EH (cell line): Measurements from ENCODE around the gene NUDT7.

Source experiments
- DNase-seq: peaks from one replicate; pipeline ENCODE4 v3.0.0-alpha.2; 2015; ENCODE audit warnings: low read depth

Gene NUDT7

DNA sequence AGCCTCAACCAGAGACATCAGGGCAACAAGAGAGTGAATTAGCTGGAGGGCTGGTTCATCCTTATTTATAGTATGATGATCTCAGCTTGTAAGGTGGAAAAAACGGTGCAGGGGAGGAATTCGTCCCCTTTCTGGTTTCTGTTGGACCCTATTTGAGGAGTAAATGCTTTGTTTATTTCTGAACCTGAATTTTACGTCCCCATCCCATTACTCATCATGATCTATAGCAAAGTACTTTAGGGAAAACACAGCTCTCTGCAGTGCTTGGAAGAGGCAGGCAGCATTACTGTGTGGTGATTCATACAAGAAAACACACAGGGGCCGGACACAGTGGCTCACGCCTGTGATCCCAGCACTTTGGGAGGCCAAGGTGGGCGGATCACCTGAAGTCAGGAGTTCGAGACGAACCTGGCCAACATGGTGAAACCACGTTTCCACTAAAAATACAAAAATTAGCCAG lies 58.1 kb downstream of the NUDT7 start:
- peak; percentile 69 for DNase-seq

DNA sequence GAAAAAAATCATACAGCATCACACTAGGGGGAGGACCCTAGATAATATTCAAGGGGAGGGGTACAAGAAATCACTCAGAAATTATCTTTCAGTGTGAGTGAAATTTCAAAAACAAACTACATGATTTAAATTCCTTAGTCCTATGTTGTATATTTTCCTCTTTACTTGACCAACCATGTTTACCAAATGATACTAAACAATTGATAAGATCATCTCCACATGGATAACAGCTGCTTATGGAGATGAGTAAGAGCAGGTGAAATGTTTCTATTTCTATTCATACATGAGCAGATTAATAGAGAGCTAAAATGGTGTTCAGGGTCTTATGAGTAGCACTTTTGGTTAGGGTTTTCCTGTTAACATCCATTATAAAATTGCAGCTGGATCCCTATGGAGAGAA lies 58.8 kb downstream of the NUDT7 start:
- no peak for DNase-seq

DNA sequence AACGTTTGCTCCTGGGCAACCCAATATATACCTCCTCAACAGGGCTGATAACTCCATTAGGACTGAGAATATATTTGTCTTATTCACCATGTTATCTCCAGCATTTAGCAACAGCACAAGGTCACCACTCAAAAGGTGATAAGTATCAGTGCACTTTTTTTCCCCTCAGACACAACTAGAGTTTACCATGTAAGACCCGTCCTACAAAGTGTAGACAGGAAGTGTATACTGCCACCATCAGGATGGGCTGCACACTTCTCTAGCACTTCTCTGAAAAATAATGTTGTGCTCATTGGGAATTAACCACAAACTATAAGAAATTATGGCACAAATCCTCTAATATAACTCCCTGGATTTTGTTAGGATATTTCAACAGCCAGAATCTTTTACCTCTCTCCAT lies 60.4 kb downstream of the NUDT7 start:
- DNase-seq = no peak

DNA sequence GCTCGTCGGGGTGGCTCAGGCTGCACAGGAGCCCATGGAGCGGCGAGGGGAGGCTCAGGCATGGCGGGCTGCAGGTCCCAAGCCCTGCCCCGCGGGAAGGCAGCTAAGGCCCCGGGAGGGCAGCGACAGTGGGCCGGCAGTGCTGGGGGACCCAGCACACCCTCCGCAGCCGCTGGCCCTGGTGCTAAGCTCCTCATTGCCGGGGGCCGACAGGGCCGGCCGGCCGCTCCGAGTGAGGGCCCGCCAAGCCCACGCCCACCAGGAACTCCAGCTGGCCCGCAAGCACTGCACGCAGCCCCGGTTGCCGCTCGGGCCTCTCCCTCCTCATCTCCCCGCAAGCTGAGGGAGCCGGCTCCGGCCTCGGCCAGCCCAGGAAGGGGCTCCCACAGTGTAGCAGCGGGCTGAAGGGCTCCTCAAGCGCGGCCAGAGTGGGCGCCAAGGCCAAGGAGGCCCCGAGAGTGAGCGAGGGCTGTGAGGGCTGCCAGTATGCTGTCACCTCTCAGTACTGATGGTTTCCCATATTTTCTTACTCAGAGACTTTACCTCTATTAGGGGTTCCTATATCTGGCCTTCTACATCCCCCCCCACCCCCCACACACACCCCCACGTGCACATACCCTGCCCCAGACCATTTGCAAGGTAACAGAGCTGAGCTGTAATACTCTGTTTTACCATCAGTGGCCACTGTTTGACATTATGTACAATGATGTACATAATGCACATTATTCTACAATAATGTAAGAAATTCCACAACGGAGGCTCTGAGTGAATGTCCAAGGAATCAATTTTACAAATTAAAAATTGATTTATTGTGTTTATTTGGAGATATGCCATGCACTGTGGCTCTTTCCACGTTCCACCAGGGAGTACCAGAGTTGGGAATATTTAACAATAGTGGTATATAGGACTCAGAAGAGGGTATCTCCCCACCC lies 62.4 kb downstream of the NUDT7 start:
- no peak for DNase-seq

DNA sequence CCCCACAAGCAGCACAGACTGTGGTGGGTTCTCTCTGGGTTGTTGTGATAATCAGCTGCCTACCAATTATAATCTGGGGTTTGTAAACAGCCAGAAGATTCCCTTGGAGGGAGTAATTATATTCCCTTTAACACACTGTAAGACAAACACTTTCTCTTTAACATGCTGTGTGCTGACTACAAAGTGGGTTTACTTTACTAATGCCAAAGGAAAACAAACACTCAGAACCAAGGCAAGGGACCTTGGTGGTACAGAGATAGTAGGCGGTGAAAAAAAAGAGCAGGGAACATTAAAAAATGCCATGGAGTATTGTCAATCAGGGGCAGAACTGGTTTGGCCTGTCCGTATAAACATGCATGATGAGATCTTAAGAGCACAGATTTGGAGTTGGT lies 63.1 kb downstream of the NUDT7 start:
- DNase-seq = no peak

- DNase-seq = no peak
Observed at GRCh38 chr16:77786186-77786847, 64.0 kb downstream of the NUDT7 start.

GRCh38 chr16:77787452-77787851 lies 65.1 kb downstream of the NUDT7 start:
- DNase-seq = no peak

DNA sequence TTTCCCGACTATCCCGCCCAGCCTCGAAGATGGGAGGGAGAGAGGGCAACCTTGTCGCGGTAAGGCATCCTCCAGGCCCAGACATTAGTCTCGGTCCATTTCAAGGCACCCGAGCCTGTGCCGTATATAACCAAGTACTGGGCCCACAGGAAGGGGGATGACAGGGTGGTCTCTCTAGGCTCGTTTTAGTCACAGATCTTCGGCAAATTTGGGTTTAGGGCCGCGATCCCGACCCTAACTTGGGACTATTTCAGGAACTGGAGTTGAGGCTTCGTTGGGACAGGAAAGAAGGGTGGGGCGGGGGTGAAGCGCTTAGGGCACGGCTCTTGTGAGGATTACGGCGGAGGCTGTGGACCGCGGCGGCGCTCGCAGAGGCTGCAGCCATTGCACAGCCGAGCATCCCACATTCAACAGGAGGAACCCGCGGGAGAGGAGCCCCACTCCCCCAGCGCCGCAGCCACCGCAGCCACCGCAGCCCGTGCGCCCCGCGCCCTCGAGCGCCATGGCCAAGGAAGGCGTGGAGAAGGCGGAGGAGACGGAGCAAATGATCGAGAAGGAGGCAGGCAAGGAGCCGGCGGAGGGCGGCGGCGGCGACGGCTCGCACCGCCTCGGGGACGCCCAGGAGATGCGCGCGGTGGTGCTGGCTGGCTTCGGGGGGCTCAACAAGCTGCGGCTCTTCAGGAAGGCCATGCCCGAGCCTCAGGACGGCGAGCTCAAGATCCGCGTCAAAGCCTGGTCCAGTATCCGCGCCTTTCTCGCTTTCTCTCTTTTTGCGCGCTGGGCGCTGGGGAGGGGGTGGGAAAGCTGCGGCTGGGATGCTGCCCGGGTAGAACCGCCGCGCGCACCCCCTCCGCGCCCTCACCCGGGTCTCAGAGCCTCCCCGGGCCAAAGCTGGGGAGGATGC lies 66.1 kb downstream of the NUDT7 start, which contains the start of gene VAT1L:
VAT1L (plus strand) TSS at position 384 of the 904 bp plus-strand sequence; CDS start at position 503, 119 bp downstream.
- DNase-seq = peak; percentile 34

GRCh38 chr16:77789085-77790008 lies 67.0 kb downstream of the NUDT7 start:
- no peak for DNase-seq

DNA sequence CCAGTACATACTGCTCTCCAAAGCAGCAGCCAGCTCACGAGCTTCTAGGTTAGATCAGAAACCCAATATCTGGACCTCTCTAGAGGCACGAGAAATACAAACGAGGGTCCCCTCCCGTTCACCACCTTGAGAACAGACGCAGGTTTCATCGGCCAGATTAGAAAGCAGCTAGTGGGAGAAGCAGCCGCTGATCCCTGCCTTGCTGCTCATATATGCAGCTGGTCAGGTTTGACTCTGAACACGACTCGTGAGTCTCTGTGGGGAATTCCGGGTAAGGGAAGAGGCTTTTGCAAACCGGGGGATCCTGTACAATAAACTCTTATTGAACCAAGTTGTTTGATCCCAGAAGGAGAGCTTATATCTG lies 67.7 kb downstream of the NUDT7 start:
- DNase-seq = no peak

GRCh38 chr16:77790912-77791311 lies 68.6 kb downstream of the NUDT7 start:
- no peak for DNase-seq
